PC-9 (cell line): ENCODE measurements around the gene BPIFB3. TPM values are rescaled to one million over a fixed set of nuclear protein-coding genes. Genes with fewer than 3 reads are reported as not detected.

Experiments
- BruUV-seq: library from RNA; stranded (reverse); fragments of 400-500 nt; replicated peaks from 2 replicates; lab custom pipeline; 2021; lab: Mats Ljungman, UMichigan
- CTCF ChIA-PET: fragments of 300-600 bp; sonication (Branson Sonifier 250); formaldehyde crosslinking; loops from one replicate; lab custom pipeline; 2022; ENCODE audit warnings: antibody characterized with exemption; lab: Charles Lee
- POLR2A ChIA-PET: fragments of 300-600 bp; sonication (Branson Sonifier 250); formaldehyde crosslinking; loops from one replicate; lab custom pipeline; 2022; ENCODE audit warnings: antibody characterized with exemption; ENCODE audit not compliant: unreplicated experiment; lab: Charles Lee
- DNase-seq, 2 experiments: peaks; one replicate each; pipeline versions ENCODE4 v3.0.0 to v3.0.0-alpha.2; 2015 to 2022; ENCODE audit warnings: mixed read lengths in 1 of 2
- H2AFZ ChIP-seq: fragments of 200-600 bp; sonication (generic); 2 replicates; pipeline ENCODE4 v1.8.1; 2017; ENCODE audit warnings: antibody characterized with exemption
- H3F3A ChIP-seq: fragments of 200-600 bp; sonication (generic); 2 replicates; pipeline ENCODE4 v1.8.1; 2017; ENCODE audit warnings: antibody characterized with exemption, mild to moderate bottlenecking, low read depth; ENCODE audit not compliant: insufficient read depth
- H3K27ac ChIP-seq: fragments of 200-600 bp; sonication (generic); 2 replicates; pipeline ENCODE4 v1.6.1; 2016; ENCODE audit warnings: mixed run types
- H3K27me3 ChIP-seq: fragments of 200-600 bp; sonication (generic); 2 replicates; pipeline ENCODE4 v1.6.1; 2016; ENCODE audit warnings: low read depth, mixed run types; ENCODE audit not compliant: insufficient read depth
- H3K36me3 ChIP-seq: fragments of 200-600 bp; sonication (generic); 2 replicates; pipeline ENCODE4 v1.6.1; 2016; ENCODE audit warnings: low read depth, mixed run types
- H3K4me1 ChIP-seq: fragments of 200-600 bp; sonication (generic); replicated peaks from 2 replicates; pipeline ENCODE4 v1.6.1; 2016; ENCODE audit warnings: mixed run types; ENCODE audit not compliant: insufficient read depth
- H3K4me2 ChIP-seq: fragments of 200-600 bp; sonication (generic); 2 replicates; pipeline ENCODE4 v1.6.1; 2017; ENCODE audit warnings: mixed run types
- H3K4me3 ChIP-seq: fragments of 200-600 bp; sonication (generic); 2 replicates; pipeline ENCODE4 v1.6.1; 2016; ENCODE audit warnings: mixed run types
- H3K79me2 ChIP-seq: fragments of 200-600 bp; sonication (generic); 2 replicates; pipeline ENCODE4 v1.6.1; 2017; ENCODE audit warnings: low read depth, mixed run types
- H3K9me2 ChIP-seq: fragments of 200-600 bp; sonication (generic); 2 replicates; pipeline ENCODE4 v1.8.1; 2017; ENCODE audit warnings: mild to moderate bottlenecking; ENCODE audit not compliant: insufficient read depth
- H3K9me3 ChIP-seq: fragments of 200-600 bp; sonication (generic); 2 replicates; pipeline ENCODE4 v1.8.1; 2016; ENCODE audit warnings: low read depth; ENCODE audit not compliant: insufficient read depth
- H4K20me1 ChIP-seq: fragments of 200-600 bp; sonication (generic); 2 replicates; pipeline ENCODE4 v1.8.1; 2017; ENCODE audit not compliant: insufficient read depth
- CTCF ChIP-seq: fragments of 200-600 bp; sonication (generic); conservative IDR thresholded peaks from 2 replicates; pipeline ENCODE4 v1.6.1; 2017; ENCODE audit warnings: mixed run types, antibody characterized with exemption, mild to moderate bottlenecking, moderate library complexity
- EZH2 ChIP-seq: fragments of 200-600 bp; sonication (generic); IDR thresholded peaks from 2 replicates; pipeline ENCODE4 v1.8.0; 2017; ENCODE audit warnings: antibody characterized with exemption, low read depth
- intact Hi-C: fragments of 100-400 bp; cut with micrococcal nuclease; formaldehyde crosslinking; loops from one replicate; pipeline ENCODE4 v1.10.0; 2022; ENCODE audit not compliant: unreplicated experiment
- total RNA-seq: library from RNA; stranded (reverse); gene quantifications from 2 replicates; pipeline ENCODE4 v1.2.3, GENCODE V29; 2021

The BPIFB3 gene
- total RNA-seq, 1 experiment from 2014 or later = not detected

DNA sequence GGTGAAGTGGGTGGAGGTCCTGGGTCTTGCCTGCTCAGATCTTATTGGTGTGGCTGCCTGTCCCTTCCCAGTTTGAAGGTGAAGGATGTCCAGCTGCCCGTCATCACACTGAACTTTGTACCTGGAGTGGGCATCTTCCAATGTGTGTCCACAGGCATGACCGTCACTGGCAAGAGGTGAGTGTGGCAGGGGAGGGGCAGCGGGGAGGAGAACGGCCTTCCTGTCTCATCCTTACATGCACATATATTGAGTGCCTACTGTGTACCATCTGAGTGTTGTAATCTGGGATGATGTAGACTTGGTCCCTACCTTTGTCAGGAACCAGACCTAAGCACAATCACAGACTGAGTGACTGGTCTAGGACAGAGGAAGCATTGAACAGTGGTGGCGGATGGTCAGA, 19.6 kb upstream of the BPIFB3 start:
- ChIA-PET POLR2A (no interaction called here), CTCF (no interaction called here)
- intact Hi-C loops = no loop called here
- H3K9me2 ChIP-seq = no peaks in the 10 kb centered on the region
- TF ChIP-seq CTCF (no peak), EZH2 (no peak)
- no TSS peak for BruUV-seq
- no peaks in the 10 kb centered on the region for H3K4me1 ChIP-seq
- H4K20me1 ChIP-seq = no peaks in the 10 kb centered on the region
- H3K4me3 ChIP-seq = no peak overlapping the region
- H3K36me3 ChIP-seq = no peaks in the 10 kb centered on the region
- DNase-seq = no peak
- no peaks in the 10 kb centered on the region for H3K9me3 ChIP-seq
- H3K4me2 ChIP-seq = no peak overlapping the region
- H3K27me3 ChIP-seq = peaks cover 99% of the 10 kb centered on the region
- H3K27ac ChIP-seq = no peak overlapping the region
- no peak overlapping the region for H2AFZ ChIP-seq
- H3K79me2 ChIP-seq = no peaks in the 10 kb centered on the region
- no peaks in the 10 kb centered on the region for H3F3A ChIP-seq

- no peak for DNase-seq
- no peak overlapping the region for H3K4me2 ChIP-seq
- no peaks in the 10 kb centered on the region for H3K9me2 ChIP-seq
- POLR2A ChIA-PET = no interaction called here
- intact Hi-C loops = no loop called here
- no peak overlapping the region for H3K27ac ChIP-seq
- H3F3A ChIP-seq = no peaks in the 10 kb centered on the region
- H3K4me3 ChIP-seq = no peak overlapping the region
- peaks cover 98% of the 10 kb centered on the region for H3K27me3 ChIP-seq
- no peak overlapping the region for H2AFZ ChIP-seq
- no peak for TF ChIP-seq CTCF
- TF ChIP-seq EZH2 = no peak
- no peaks in the 10 kb centered on the region for H3K4me1 ChIP-seq
- H3K36me3 ChIP-seq = no peaks in the 10 kb centered on the region
- no peaks in the 10 kb centered on the region for H4K20me1 ChIP-seq
- H3K9me3 ChIP-seq = no peaks in the 10 kb centered on the region
- CTCF ChIA-PET = no interaction called here
- H3K79me2 ChIP-seq = no peaks in the 10 kb centered on the region
- no TSS peak for BruUV-seq
Measured at GRCh38 chr20:33034901-33035492, 18.7 kb upstream of the BPIFB3 start.

DNA sequence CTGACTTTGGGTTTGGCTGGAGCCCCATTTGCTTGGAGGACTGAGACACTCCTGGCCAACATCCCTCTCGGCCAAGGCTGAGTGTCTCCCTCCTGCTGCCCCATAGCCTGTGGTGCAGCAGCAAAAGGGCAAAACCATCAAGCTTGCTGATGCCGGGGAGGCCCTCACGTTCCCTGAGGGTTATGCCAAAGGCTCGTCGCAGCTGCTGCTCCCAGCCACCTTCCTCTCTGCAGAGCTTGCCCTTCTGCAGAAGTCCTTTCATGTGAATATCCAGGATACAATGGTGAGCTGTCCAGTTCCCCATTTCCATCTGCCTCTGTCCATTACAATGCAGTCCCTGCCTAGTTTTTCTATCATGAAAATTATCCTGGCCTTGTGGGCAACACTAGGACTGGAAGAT, 16.2 kb upstream of the BPIFB3 start:
- Histone ChIP-seq H3F3A (no peaks in the 10 kb centered on the region), H3K4me3 (no peak overlapping the region), H3K4me2 (no peak overlapping the region), H2AFZ (no peak overlapping the region), H4K20me1 (no peaks in the 10 kb centered on the region), H3K27ac (no peak overlapping the region), H3K79me2 (no peaks in the 10 kb centered on the region), H3K27me3 (peaks cover 93% of the 10 kb centered on the region), H3K9me2 (no peaks in the 10 kb centered on the region), H3K9me3 (no peaks in the 10 kb centered on the region), H3K4me1 (no peaks in the 10 kb centered on the region), H3K36me3 (no peaks in the 10 kb centered on the region)
- TF ChIP-seq EZH2 = no peak
- TF ChIP-seq CTCF = no peak
- POLR2A ChIA-PET = no interaction called here
- BruUV-seq = no TSS peak
- intact Hi-C loops = no loop called here
- no peak for DNase-seq
- CTCF ChIA-PET = no interaction called here
